Measurements from ENCODE around the gene KBTBD12. TPM values are rescaled to one million over a fixed set of nuclear protein-coding genes. Genes with fewer than 3 reads are reported as not detected.

KBTBD12 gene
- total RNA-seq, 1 donor from 2014 or later: under 0.01 TPM

DNA sequence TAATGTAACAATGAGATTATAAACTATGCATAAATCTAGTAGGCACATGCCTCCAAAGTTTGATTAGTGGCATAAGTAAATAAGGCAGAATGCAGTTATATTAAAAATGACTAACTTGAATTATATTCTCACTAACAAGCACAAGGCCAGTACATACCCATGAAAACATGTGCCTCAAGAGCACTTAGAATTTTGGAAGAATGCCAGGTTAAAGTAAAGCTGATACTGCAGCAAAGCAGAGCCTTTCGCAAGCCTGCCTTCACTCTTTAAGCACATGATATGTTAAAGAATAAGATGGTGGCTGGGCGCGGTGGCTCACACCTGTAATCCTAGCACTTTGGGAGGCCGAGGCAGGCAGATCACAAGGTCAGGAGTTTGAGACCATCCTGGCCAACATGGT, 49.0 kb downstream of the KBTBD12 start:
- Histone ChIP-seq H3K27me3 (ENCODE audit: control insufficient read depth, insufficient read depth, low read length) (no peaks in the 10 kb centered on the region), H3K4me3 (ENCODE audit: low read depth, low read length) (no peak overlapping the region), H3K36me3 (ENCODE audit: control insufficient read depth, insufficient read depth, low read length) (no peaks in the 10 kb centered on the region)
- TF ChIP-seq, protein P1, sequence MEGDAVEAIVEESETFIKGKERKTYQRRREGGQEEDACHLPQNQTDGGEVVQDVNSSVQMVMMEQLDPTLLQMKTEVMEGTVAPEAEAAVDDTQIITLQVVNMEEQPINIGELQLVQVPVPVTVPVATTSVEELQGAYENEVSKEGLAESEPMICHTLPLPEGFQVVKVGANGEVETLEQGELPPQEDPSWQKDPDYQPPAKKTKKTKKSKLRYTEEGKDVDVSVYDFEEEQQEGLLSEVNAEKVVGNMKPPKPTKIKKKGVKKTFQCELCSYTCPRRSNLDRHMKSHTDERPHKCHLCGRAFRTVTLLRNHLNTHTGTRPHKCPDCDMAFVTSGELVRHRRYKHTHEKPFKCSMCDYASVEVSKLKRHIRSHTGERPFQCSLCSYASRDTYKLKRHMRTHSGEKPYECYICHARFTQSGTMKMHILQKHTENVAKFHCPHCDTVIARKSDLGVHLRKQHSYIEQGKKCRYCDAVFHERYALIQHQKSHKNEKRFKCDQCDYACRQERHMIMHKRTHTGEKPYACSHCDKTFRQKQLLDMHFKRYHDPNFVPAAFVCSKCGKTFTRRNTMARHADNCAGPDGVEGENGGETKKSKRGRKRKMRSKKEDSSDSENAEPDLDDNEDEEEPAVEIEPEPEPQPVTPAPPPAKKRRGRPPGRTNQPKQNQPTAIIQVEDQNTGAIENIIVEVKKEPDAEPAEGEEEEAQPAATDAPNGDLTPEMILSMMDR (IDR thresholded peaks at IDR 0.05; ENCODE audit: insufficient read depth, low read length, severe bottlenecking): no peak
- FAIRE-seq (no peak), DNase-seq (ENCODE audit: low read depth) (peak; percentile 84)

DNA sequence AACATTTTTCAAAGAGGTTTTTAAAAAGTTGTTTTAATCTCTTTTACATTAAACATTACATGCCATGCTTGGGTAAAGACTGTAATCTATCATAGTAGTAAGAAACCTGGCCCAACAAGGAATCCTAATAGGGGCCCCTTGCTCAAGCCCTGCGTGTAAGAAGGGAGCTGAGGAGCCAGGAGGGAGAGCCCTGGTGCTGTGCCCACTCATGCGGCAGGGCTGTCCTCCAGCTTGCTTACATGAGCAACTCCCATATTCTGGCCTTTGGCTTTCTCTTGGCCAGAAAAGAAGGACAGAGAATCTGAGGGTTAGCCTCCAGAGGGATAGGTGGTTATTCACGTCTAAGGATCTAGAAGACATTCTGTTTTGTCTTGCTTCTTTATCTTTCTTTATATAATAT, 49.8 kb downstream of the KBTBD12 start:
- Histone ChIP-seq H3K36me3 (ENCODE audit: control insufficient read depth, insufficient read depth, low read length) (no peaks in the 10 kb centered on the region), H3K4me3 (ENCODE audit: low read depth, low read length) (no peak overlapping the region)
- no peak for FAIRE-seq

DNA sequence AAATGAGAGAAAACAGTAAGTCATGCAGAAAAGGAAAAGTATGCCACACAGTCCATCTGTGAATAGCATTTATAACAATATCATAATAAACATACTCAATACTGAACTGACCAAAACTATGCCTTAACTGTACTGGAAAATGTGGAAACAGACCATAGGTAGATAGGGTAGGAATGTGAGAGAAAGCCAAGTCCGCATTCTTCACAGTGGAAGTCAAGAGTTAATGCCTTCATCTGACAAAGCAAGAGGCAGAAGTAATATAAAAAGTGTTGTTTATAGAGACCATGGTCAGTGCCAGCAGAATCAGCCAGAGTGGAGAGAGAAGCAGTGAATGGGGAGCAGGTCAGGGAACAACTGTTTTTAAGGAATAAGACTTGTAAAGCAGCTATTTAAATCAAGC, 52.3 kb downstream of the KBTBD12 start:
- TF ChIP-seq, protein P1 (IDR thresholded peaks at IDR 0.05; ENCODE audit: insufficient read depth, low read length, severe bottlenecking): no peak
- H3K4me3 ChIP-seq (ENCODE audit: low read depth, low read length): no peak overlapping the region
- DNase-seq (ENCODE audit: low read depth) (no peak), FAIRE-seq (no peak)
- no peaks in the 10 kb centered on the region for H3K36me3 ChIP-seq (ENCODE audit: control insufficient read depth, insufficient read depth, low read length)
- no peaks in the 10 kb centered on the region for H3K27me3 ChIP-seq (ENCODE audit: control insufficient read depth, insufficient read depth, low read length)

More for the DNA sequence above, 49.8 kb downstream of the KBTBD12 start:
- no peaks in the 10 kb centered on the region for H3K27me3 ChIP-seq (ENCODE audit: control insufficient read depth, insufficient read depth, low read length)
- TF ChIP-seq, protein P1 (IDR thresholded peaks at IDR 0.05; ENCODE audit: insufficient read depth, low read length, severe bottlenecking): no peak
- no peak for DNase-seq (ENCODE audit: low read depth)

DNA sequence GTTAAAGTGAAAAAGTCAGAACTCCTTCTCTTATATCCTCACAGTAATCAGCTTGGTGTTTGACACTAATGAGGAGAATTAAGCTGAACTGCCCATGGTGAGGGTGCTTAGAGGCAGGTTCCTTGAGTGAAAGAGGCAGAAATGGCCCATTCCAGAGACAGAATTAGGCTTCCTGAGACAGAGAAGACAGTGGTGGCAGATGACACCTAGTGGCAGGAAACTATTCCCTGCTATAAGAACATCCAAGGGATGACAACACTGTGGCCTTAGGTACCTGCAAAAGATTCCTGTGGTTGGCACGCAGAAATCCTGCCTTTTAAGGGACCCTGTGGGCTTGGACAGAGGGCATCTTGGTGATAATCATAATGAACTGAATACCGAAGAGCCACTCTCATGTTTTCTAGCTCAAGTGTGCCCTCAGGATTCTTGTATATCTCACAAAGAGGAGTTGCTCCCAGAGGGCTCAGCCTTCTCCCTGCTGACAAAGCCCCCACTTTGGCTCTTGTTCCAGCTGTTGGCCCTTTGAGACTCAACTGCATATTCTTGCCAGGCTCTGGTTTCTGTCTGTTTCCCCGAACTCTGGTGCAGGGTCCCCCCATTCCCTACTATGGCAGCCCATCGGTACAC, 56.0 kb downstream of the KBTBD12 start:
- Histone ChIP-seq H3K36me3 (ENCODE audit: control insufficient read depth, insufficient read depth, low read length) (no peaks in the 10 kb centered on the region), H3K4me3 (ENCODE audit: low read depth, low read length) (no peak overlapping the region), H3K27me3 (ENCODE audit: control insufficient read depth, insufficient read depth, low read length) (peaks cover 6% of the 10 kb centered on the region)
- peak; percentile 65 for DNase-seq (ENCODE audit: low read depth)
- FAIRE-seq: peak; percentile 80
- TF ChIP-seq, protein P1 (IDR thresholded peaks at IDR 0.05; ENCODE audit: insufficient read depth, low read length, severe bottlenecking): peak; percentile 86

DNA sequence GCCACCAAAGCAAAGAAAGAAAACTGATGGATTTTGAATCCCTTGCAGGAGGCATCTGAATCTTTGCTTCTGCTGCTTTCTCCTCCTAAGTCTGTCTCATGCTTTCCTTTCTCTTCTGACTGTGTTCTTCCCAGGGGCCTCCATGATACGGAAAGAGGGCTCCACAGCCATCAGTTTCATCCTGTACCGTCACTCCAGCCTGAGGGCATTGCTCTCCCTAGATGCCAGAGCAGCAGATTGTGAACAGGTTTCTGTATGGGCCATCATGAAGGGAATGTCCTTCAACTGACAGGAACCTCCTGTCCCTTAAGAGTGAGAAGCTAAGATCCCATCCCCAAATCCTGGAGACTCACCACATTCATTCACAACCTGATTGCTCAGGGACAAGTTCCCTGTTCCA, 59.2 kb downstream of the KBTBD12 start:
- TF ChIP-seq, protein P1 (IDR thresholded peaks at IDR 0.05; ENCODE audit: insufficient read depth, low read length, severe bottlenecking): no peak
- FAIRE-seq: no peak
- DNase-seq (ENCODE audit: low read depth): no peak
- no peaks in the 10 kb centered on the region for H3K36me3 ChIP-seq (ENCODE audit: control insufficient read depth, insufficient read depth, low read length)
- H3K4me3 ChIP-seq (ENCODE audit: low read depth, low read length): no peak overlapping the region
- H3K27me3 ChIP-seq (ENCODE audit: control insufficient read depth, insufficient read depth, low read length): peaks cover 6% of the 10 kb centered on the region

Data from bronchial epithelial cell (primary cell).